SKM-1 (cell line): ENCODE data around the gene S100B.

ENCODE experiments used
- DNase-seq: peaks from one replicate; lab custom pipeline; 2025; ENCODE audit not compliant: unreplicated experiment; lab: John Stamatoyannopoulos, UW

The S100B gene

DNA sequence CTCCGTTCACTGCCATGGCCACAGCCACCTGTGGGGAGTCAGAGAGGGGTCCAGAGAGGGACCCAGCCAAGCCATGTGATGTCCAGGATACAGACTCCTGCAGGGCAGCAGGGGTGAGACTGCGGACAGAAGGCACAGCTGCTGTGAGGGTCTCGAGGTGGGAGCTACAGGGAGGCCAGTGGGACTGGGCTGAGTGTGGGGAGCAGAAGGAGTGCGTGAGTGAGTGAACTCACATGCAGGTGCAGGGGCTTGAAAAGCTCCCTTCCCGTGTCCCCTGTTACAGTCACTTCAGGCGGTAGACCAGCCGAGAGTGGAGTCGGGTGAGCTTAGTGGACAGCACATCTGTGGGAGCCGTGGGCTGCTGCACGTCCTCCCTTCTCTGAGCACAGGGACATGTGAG is 42.4 kb downstream of the S100B start:
- no peak for DNase-seq

DNA sequence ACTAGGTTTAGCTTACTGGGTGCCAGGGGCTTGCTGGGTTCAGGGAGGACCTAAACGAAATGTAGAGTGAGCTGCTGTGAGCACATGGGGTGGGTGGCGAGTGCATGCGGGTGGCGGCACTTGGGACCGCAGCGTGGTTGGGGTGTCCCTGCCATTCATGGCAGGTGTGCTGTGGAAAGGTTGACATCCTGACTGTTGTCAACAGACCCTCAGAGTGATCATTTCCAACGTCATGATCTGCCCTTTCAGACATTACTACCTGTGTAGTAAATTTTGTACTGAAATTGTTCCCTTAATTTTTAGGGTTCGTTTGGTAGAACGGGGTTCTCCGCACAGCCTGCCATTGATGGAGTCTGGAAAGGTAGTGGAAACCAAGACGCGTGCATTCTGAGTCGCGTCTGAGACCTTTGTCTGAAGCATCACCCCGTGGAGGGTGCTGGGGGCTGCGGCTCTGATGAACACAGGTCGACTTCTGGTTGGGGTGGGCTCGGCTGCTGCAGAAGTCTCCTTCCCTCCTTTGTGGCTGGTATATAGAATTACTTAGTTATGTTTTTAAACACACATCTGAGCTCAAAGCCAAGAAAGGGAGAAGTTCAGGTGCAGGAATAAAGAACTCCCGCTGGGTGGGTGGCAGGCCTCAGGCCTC is 43.3 kb downstream of the S100B start:
- DNase-seq = no peak

DNA sequence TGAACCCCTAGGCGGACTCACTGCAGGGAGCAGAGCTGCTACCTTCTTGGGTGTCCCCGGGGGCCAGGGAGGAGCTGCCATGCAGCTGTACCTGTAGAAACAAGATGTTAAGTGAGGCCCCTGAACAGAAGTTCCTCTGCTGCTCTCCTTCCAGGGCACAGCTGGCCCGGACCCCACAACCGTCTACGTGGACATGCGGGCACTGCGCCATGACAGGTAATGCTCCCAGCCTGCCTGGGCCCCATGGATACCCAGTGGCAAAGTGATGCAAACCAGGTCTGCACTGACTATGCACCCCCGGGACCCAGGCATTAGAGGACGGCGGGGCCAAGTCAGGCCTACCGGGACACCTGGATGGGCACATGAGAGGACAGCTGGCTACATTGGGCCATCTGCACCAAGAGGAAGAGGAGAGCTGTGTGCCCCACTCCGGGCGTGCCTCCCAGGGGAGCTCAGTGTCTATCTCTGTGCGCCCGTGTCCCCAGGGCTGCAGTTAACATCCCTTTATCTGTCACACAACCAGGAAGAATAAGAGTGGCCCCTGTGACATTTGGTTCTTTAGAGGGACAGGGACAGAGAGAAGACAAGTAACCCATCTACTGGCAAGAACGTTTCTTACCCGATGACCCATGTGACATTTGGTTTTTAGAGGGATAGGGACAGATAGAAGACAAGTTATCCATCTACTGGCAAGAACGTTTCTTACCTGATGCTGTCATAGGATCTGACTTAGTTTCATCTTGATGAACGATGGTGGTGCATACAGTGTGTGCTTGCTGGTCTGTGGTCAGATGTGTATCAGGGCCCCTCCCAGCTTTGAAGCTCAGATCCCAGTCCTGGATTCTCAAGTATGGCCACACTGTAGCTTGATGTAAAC is 44.1 kb downstream of the S100B start:
- no peak for DNase-seq

DNA sequence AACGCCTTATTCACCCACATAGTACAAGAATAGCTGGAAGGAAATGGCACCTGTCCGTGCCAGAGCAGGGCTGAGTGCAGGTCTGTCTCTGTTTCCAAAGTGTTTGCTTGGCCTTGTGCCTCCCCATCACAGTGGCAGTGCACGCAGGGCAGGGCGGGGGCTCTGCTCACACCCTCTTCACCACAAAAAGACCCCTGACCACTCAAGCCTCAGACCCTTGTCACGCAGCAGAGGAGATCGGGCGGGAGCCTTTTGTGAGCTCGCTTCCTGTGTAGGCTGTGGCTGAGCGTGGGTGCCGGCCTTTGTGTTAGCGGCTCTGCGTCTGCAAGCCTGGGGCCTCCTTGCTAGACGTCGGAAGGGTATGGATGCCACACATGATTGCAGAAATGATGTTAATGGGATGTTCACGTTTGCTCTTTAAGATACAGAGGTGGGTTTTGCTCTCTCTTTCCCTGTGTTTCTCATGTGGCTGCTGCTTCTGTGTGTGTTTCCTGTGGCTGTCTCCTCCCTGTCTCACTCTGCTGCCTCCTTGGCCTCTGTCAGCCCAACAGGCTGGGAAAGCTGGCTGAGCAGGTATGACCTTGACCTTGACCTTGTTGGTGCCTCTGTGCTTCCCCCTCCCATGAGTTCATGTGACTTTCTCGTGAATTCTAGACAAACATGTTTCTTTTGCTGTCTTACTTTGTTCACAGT is 45.4 kb downstream of the S100B start:
- no peak for DNase-seq

DNA sequence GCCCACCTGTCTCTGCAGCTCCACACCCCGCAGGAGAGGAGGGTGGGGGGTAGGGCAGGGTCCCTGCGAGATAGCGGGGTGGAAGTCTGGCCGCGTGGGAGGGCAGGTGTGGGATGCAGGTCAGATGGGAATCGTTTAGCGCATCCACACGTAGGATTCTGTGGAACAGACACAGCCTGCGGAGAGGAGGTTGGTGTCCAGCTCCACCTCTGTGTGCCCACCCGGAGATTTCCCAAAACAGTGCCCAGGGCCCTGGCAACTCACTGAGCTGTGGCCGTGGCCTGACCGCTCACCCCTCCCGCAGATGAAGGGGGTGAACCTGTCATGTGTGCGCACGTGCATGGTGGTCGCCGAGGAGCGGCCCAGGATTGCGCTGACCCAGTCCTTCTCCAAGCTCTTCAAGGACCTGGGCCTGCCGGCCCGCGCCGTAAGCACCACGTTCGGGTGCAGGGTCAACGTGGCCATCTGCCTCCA is 46.9 kb downstream of the S100B start:
- DNase-seq = no peak

DNA sequence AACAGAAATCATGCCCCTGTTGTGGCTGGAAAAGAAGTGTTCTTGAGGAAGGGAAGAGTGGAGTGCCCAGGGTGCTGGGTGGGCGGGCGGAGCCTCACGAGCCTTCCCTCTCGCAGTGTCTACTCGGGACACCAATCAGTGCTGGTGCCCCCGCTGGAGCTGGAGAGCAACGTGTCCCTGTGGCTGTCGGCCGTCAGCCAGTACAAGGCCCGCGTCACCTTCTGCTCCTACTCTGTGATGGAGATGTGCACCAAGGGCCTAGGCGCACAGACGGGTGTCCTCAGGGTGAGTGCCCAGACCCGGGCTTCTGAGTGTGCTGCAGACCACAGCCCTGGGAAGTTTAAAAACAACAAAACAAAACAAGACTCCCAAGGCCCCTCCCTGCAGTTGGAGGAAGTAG is 47.4 kb downstream of the S100B start:
- DNase-seq = no peak

DNA sequence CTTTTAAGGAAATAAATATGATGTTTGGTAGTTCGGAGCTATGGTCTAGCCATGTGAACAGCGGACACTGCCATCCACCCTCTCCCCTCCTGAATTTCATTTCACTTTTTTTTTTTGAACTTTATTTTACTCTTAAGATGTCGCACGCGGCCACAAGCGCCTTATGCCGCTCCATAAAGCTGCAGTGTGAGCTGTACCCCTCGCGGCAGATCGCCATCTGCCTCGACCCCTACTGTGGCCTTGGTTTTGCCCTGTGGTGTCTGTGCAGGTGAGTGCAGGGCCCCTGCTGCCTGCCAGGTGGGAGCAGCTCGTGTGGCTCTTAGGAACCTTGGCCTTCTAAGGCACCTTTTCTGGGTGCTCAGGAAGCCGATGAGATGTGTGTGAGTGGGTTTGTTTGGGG is 48.1 kb downstream of the S100B start:
- no peak for DNase-seq

DNA sequence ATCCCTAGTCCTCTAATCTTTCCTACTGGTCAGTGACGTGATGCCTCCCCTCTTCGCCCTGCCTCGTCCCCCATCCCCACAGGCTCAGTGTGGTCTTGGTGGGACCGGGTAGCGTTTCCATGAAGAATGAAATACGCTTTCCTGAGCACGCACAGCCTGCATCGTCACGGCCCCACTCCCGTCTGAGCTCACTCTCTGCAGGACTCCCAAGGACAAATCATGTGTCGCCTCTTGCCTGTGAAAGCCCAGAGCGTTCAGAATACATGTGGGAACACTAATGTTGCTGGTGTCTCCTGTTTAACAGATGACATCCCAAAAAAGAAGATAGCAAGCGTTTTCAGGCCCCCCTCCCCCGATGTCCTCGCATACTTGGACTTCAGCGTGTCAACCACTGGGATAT is 49.2 kb downstream of the S100B start:
- DNase-seq = no peak

DNA sequence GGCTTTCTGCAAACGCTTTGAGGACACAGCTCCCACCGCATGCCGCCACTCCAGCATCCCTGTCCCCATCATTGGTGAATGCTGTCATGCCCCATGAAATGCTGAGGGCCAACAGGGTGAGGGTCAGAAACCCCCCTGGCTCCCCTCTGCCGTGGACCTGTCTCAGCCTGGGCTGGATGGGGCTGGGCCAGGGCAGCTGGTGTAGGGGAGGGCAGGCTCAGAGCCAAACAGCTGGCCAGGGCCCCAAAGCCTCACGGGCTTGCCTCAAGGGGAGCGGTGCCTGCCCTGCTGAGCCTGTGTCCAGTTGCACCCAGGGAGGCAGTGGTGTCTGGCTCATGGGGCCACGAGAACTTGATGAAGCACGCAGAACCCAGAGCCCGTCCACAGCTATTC is 49.7 kb downstream of the S100B start:
- DNase-seq = no peak

DNA sequence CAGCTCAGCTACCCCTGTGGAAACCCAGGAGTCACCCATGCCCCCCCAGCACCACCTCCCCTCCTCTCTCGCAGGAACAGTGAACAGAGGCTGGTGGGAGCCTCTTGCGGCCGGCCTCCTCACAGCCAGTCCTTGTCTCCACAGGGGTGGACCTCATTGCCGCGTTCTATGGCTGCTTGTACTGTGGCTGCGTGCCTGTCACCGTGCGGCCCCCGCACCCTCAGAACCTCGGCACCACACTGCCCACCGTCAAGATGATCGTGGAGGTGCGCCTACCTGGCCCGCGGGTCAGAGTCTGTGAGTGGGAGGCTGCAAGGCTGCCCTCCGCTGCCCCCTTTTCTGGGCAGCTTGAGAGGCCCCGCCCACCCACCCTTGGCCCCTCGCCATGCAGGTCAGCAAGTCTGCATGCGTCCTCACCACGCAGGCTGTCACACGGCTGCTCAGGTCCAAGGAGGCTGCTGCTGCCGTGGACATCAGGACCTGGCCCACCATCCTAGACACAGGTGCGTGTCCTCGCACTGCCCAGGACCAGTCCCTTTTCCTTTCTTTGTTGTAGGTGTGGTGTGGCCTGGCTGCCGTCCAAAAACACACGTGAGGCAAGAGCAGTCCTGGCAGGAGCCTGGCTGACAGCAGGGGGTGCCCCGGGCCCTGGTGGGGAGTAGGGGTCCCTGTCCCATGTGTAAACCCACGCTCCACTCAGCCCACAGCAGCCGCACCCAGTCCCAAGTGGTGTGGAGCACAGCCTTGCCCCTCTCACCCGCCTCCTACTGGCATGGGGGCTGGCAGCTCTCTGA is 50.3 kb downstream of the S100B start:
- DNase-seq = no peak

DNA sequence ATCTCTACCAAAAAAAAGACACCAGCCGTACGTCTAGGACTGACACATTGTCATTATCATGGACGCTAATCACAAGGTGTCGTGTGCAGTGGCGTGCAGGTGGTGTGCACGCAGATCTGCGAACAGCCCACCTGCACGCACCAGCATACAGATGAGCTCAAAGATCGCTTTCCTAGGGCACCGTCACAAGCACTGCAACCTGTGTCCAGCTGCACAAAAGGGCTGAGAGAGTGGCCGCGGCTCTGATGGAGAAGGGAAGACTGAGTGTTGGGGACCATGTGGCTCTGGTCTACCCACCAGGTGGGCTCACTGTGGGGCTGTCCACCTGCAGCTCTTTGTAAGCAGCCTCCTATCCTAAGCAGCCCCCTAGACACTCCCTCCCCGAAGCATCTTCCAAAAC is 50.9 kb downstream of the S100B start:
- no peak for DNase-seq

DNA sequence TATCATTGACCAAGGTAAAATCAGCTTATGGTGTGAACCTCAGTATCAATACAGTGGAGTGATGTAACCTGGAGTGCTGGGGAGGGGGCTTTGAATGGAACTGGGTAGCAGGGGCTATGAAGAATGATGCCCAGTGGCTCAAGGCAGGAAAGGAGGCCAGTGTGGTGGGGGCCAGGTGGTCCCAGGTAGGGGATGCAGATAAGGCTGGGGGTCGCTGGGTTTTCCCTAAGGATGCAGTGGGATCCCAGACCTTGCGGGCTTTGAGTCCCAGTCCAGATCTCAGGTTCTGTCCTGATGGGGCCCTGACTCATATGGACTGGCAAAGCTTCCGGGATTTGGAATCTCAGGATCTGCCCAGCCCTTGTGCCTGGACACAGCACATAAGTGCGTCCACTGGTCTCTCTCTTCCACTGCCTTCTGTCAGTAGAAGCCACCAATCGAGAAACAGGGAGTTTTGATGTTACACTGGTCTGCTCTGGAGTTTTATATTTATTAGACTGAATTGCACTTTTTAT is 52.0 kb downstream of the S100B start:
- no peak for DNase-seq

DNA sequence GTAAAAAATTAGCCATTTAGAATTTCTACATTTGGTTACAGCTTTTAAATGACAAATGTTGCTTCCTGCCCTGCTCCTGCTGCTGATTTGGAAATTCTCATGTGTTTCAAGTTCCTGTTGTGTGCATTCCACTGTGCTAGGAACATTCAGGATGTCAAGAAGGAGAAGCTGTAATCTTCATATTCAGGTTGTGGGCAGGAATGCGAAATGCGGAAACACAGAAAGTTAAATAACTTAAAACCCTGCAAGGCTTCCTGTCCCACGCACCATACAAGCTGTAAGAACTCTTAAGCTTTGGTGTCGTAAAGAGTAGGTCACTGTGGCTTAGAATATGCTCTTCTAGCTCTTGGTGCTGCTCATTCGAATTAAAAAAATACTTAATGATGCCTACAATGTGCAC is 52.6 kb downstream of the S100B start:
- DNase-seq = peak; percentile 77

DNA sequence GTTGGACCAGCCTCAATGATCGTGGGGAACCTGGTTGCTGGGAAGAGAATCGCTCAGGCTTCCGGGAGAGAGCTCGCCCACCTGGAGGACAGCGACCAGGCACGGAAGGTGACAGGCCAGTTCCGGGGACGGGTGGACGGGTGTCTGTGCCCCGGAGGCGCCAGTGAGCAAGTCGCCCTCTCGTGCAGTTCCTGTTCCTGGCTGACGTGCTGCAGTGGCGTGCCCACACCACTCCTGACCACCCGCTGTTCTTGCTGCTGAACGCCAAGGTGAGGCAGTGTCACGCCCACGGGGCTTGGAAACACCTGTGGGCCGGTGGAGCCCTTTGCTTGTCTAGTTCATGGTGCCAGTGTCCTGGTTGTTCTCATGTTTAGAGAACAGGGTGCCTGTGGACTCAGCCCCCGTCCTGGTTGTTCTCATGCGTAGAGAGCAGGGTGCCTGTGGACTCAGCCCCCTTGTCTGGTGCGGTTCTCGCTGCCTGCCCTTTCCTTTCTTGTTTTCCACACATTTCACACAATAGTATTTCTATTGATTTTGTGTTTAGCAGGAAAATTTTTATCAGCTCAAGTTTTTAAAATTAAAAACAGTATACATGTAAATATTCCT is 53.1 kb downstream of the S100B start:
- no peak for DNase-seq

DNA sequence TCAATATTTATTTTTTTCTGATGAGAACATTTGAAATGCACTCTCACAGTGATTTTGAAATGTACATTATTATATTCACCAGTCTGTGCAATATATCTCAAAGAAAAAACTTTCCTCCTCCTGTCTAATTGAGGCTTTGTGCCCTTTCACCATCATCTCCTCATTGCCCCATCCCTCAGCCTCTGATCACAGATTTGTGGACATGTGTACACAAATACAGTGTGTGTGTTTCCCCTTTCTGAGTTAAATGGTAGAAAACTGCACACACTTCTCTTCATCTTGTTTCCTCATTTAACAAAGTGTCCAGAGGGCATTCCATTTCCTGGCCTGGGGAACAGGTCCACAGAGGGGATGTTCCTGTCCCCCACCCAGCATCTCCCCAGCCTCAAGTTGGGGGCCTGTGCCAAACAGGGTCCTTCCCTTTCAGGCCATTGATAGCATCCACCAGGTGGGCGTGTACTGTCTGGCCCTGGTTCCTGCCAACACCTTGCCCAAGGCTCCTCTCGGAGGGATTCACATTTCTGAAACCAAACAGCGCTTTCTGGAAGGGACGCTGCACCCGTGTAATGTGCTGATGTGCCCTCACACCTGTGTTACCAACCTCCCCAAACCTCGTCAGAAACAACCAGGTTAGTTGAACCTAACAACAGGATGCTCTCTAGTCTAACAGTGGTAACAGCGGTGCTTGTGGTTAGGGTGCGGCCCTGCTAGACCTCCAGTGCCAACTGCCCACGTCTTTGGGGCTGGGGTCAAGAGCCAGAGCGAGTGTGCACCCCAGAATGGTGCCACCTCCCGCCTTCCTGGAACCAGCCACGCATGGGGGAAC is 54.6 kb downstream of the S100B start:
- peak; percentile 34 for DNase-seq

DNA sequence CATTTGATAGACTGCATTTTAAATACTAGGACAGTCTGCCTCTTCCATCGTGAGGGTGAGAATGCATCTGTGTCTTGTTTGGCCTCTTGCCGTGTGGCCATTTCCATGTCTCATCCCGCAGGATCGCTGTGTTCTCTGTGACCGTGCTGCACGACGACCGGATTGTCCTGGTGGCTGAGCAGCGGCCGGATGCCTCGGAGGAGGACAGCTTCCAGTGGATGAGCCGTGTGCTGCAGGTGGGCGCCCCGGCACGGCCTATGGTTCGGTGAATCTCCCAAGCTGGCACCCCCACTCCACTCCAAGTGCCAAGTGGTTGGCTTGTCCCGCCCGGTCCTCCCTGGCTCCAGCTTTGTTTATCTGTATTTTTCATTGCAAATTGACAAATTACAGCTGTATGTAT is 55.2 kb downstream of the S100B start:
- DNase-seq = no peak
